Measurements from ENCODE around the gene C6orf136.

C6orf136 gene, protein sequence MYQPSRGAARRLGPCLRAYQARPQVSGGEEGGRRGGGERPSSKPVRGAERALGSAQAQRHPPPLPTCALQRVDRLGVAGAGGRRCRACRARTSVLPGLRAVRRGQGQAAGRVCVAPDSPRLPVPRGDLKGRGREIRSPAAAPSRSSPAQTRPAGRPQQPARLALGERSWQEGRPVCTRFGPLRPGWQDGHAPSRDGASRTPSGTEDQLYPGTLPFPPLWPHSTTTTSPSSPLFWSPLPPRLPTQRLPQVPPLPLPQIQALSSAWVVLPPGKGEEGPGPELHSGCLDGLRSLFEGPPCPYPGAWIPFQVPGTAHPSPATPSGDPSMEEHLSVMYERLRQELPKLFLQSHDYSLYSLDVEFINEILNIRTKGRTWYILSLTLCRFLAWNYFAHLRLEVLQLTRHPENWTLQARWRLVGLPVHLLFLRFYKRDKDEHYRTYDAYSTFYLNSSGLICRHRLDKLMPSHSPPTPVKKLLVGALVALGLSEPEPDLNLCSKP

DNA sequence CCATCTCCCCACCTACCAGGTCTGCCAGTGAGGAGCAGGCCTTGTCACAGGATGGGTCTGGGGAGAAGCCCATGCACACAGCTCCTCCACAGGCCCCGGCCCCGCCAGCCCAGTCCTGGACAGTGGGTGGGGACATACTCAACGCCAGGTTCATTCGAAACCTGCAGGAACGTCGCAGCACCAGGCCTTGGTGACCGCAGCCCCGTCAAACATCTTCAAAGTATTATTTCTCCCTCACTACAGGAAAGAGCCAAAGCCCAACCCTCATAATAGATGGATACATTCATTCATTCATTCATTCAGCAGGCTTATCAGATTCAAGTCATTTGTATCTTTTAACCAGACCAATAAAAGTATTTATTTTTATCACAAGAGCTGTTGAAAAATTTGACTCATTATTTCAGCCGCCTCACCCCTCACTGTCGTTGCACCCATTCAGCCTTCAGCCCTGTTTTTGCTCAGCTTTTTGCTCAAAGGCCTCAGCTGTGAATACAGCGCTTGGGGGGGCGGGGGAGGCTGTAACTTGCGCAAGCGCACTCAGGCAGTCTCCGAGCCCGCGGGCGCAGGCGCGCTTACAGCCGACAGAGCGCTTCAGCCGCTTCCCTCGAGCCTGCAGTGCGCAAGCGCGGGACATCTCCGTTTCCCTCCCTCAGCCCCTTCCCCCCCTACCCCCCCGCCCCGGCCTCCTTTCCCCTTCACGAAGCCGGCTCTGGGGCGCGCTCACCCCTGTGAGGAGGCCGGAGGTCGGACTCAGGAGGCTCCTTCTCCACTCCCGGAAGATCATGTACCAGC, at the start of gene C6orf136:
C6orf136 (plus strand) TSS at position 684 of the 792 bp plus-strand sequence; CDS start at position 783, 99 bp downstream.
- peak; percentile 97 for DNase-seq

DNA sequence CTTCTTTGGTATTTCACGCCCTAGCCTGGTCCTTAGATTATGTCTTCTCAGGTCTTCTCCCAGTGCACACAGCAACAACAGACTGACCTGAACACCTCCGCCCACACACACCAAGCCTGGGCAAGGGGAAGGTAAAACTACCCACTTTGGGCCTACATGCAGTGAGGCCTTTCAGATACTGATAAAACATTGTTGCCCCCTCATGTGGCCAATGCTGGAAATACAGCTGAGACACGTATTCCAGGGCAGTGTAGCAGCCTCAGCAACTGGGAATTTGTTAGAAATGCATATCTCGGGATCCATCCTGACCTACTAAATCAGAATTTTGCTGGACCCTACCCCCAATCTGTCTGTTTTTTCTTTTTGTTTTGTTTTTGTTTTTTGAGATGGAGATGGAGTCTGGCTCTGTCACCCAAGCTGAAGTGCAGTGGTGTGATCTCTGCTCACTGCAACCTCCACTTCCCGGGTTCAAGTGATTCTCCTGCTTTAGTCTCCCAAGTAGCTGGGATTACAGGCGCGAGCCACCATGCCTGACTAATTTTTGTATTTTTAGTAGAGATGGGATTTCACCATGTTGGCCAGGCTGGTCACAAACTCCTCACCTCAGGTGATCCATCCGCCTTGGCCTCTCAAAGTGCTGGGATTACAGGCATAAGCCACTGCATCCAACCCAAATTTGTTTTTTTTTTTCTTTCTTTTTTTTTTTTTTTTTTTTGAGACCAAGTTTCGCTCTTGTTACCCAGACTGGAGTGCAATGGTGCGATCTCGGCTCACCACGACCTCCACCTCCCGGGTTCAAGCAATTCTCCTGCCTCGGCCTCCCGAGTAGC, 49.4 kb upstream of the C6orf136 start:
- DNase-seq, result peak; percentile 74

DNA sequence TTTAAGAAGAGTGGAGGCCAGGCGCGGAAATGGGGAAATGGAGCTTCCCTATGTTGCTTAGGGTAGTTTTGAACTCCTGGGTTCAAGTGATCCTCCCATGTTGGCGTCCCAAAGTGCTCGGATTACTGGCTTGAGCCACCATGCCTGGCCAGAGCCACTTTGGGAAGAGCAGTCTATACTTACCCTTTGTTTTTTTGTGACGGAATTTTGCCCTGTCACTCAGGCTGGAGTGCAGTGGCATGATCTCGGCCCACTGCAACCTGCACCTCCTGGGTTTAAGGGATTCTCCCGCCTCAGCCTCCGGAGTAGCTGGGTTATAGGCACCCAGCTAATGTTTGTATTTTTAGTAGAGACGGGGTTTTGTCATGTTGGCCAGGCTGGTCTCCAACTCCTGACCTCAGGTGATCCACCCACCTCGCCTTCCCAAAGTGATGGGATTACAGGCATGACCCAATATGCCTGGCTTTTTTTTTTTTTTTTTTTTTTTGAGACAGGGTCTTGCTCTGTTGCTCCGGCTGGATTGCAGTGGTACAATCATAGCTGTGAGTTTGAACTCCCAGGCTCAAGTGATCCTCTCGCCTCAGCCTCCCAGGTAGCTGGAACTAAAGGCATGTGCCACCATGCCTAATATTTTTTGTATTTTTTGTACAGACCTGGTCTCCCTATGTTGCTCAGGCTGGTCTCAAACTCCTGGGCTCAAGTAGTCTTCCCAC, 47.9 kb upstream of the C6orf136 start:
- DNase-seq, result no peak

DNA sequence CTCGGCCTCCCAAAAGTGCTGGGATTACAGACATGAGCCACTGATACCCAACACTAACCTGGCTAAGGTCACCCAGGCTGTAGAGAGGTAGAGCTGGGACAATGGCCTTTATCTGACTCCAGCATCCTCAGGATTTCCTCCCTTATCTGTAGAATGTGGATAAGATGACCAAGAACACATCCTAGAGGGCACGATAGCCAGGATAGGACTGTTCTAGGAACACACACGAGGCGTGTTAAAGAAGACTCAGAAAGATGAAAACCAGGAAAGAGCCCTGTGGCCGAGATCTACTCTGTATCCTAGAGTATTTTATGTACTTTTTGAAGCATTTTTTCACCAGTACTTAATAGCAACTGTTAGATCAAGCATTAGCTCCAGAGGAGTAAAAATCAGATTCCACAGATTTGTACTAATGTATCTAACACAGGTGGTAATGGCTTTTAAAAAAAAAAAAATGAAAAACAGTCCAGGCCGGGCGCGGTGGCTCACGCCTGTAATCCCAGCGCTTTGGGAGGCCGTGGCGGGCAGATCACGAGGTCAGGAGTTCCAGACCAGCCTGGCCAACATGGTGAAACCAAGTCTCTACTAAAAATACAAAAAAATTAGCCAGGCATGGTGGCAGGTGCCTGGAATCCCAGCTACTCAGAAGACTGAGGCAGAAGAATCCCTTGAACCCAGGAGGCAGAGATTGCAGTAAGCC, 47.2 kb upstream of the C6orf136 start:
- no peak for DNase-seq

DNA sequence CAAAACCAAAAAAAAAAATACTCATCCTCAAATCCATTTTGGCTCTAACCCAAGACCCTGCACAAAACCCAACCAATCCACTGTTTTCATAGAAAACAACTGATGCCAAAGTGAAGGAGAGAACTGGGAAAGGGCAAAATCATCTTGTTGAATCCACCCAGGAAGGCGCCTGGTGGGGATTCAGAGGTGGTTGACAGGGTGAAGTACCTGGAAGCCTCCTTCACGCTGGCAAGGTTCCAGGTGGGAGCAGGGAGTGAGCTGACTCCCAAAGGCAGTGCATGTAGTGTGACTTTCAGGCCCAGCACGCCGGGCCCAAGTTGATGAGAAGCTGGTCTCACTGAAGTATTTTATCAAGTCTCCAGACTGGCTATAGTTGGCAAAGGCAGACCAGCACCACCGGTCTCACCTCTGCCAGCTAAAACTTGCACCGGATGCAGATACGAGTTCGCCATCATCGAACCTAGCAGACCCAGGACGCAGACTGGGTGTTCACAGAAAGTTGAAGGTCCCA, 46.4 kb upstream of the C6orf136 start:
- no peak for DNase-seq

DNA sequence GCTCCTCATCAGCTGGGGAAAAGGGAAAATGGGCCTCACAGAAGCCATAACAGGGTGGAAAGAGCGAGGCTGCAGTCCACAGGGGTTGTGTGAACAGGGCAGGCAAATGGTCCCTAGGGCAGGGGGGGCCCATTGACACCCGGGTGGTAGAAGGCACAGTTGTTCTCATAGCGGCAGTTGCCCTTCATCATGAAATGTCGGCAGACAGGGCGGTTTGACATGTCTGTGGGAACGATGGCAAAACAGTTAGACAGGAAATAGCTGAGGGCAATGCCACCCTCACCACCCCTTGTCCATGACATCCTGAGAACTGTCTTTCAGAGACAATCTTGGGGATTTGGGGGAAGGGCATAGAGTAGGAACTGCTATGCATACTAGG, 45.5 kb upstream of the C6orf136 start:
- DNase-seq, result peak; percentile 34

DNA sequence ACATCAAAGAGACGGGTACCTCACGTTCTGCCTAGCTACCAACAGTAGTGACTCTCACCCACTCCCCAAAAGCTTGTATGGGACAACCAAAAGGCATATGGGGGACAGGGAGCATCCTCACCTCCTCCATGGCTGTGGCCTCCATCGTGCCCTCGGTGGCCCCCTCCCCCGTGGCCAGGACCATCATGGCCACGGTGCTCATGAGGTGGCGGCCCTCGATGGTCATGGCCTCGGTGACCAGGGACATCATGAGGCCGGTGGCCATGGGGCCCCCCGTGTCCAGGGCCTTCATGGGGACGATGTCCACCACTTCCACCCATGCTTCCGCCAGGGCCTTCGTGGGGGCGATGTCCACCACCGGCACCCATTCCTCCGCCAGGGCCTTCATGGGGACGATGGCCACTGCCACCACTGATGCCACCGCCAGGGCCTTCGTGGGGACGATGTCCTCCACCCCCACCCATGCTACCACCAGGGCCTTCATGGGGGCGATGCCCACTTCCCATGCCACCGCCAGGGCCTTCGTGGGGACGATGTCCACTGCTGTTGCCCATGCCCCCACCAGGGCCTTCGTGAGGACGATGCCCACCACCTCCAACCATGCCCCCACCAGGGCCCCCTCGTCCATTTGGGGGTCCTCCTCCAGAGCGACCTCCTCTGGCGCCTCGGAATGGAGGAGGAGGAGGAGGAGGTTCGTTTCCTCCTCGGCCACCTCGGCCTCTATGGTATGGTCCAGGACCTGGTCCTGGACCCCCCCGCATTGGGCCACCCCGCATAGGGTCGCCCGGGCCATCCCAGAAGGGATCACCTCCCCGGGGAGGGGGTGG, 44.9 kb upstream of the C6orf136 start:
- DNase-seq, result no peak

DNA sequence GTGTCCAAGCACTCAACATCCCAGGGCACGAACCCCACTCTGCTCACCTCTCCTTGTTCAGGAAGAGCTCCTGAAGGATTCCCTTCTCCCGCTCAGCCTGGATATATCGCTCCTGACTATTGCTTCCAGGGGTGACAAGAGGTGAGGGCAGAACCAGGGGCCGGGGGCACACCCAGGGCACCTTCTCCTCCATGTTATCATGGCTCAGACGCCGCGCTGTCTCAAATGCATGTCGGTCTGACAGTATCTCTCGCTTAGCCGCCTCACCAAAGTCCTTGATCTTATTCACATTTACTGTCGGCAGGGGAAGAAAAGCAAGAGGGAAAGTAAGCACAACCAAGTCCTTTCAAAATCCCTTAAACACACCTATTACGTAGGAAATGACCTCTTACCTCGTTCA, 43.0 kb upstream of the C6orf136 start:
- no peak for DNase-seq

DNA sequence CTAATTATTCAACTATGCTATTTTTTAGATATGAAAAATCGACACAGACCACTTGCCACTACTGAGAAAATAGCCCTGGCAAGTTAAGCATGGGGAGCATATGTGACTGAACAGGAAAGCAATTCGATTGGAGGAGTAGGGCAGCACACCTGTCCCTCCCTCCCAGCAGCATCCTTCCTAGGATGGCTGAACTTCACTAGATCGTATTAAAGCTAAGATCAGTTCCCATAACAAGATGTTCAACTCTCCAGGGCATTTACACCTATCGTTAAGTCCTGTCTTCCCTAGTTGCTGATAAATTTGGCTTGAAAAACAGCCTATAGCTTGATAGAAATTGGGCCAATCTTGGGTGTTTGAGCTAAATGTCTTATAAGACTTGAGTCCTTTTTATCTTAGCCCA, 36.9 kb upstream of the C6orf136 start:
- no peak for DNase-seq

DNA sequence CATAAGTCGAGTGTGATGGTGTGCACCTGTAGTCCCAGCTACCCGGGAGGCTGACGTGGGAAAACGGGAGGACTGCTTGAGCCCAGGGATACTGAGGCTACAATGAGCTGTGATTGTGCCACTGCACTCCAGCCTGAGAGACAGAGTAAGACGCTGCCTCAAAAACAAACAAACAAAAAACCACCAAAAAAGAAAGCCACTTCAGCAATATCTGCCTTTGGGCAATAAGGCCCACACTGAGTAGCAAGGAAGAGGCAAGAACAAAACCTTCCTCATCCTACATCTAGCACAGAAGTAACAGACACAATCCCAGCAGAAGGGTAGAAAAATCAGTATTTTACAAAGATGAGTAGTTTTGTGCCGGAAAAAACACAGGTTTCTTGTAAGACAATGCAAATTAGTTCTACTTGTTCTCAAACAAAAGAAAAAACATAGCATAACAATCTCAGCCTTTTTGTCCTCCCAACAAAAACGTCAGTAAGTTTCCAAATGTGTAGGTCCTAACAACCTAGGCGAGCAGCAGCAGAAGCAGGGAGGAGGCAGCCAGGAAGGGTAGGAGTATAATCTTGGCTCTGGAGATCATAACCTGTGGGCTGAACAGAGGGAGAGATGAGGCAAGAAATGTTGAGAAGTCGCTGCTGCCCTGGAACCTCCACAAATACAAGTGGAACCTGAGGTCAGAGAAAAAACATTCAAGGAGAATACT, 35.6 kb upstream of the C6orf136 start:
- DNase-seq, result no peak

DNA sequence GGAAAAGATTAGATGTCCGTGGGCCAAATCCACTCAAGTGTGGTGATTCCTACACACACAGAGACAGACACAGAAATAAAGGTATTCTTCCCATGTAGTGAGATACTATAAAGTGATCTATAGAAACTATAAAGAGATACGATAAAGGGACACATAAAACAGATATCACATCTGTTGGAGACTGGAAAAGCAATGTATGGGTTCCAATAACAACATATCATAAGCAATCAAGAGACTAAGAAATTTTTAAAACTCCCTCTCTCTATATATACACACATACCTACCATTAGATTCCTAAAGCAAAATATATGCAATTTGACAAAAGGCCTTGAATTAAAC, 35.1 kb upstream of the C6orf136 start:
- DNase-seq, result no peak

DNA sequence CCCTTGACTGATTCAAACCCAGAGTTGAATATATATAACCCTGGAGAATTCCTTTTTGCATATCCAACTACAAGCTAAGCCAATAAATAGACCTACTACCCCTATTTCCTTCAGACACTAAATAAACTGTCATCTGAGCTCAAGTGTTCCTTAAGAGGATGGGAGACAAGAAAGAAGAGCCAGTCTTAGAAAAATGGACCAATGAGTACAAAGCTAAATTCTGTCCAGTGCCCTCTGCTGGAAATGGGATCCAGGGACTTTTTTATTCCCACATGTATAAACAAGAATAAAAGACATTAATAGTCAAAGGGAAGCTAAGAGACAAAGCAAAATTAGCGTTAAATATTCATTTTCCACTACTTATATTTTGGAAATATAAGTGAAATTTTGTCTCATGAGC, 34.7 kb upstream of the C6orf136 start:
- no peak for DNase-seq

DNA sequence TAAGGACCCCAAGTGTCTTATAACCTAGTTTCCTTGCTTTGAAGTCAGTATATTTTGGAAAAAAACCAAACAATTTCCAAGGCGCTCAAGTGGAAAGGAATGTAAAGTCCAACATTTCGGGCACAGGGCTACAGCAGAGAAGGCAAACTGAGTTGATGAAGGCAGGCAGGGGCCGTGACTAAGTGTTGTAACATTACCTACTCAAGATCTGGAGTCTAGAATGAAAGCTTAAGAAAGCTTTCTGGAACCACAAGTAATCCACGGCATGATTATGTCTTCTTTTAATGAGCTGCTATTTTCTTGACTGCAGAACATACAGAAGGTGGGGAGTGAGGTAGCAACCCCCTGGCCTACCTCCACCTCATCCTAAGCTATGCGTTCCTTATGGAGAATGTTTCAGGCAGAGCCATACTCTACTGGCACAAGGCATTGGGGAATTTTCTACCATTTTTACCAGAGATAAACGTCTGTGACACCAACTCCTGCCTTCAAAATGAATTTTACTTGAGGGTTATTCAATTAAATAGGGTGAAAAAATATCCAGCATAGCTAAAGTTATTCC, 34.2 kb upstream of the C6orf136 start:
- no peak for DNase-seq

DNA sequence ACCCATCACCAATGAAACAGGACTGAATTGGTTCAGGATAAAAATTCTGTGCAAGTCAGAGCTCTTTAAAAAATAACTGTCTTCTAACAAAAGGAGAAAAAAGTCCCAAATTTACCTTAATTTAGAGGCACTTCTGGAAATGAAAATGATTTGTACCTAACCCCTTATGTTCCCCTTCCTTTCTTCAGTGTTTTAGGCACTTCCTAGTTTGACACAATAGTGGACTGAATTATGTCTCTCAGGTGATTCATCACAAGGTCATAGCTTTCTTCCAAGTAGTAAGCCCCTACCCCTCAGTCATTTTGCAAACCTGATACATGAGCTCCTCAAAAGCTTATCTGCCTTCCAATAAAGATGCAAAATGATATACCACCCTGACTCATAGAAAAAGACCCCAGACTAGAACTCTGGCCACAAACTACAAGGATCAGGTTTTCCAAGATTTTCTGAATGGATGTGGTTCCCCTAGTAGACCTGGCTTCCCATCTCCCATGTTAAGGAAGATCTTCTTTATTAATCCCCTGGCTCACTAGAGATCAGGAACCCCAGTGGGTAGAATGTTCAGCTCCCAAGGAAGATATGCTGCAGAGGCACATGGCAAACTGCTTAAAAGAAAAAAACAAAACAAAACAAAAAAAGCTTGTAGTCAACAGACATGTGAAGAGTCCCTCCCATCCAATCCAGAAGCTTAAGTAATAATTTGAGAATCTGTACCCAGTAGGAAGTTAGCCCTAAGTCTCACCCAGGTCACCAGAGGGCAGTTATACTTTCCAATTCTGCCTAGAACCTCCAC, 33.5 kb upstream of the C6orf136 start:
- no peak for DNase-seq

DNA sequence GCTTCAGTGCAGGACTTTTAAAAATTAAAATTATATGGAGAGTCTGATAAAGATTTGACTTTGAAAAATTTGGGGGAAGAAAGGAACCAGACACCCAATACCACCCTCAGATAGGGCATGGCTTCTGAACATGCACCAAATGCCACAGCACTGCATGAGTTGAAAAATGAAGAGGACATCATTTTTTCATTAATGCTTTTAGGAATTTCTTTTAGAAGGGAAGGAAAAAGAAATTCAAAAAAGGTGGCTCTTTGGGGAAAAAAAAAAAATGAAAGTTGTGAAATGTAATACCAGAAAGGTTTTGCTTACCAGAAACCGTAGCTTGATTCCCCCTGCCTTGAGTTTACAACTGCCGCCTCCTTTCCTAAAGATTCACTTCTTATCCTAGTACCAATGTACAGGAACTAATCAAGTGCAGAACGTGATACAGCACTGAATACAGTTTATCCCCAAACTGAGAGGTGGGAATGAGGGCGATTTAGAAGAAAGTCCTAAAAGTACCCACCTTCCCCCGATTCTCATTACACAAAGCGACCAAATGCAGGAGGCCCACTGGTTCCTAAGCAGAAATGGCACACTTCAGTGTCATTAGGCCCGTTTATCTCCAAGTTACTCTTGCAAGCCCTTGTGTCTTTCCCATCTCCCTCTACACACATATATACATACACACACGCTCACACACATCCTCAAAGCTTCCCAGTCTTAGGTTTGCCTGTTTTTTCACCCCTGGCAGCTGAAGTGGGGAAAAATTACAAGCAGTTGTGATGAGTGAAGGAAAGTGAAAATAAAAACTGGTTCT, 32.7 kb upstream of the C6orf136 start:
- DNase-seq, result no peak

DNA sequence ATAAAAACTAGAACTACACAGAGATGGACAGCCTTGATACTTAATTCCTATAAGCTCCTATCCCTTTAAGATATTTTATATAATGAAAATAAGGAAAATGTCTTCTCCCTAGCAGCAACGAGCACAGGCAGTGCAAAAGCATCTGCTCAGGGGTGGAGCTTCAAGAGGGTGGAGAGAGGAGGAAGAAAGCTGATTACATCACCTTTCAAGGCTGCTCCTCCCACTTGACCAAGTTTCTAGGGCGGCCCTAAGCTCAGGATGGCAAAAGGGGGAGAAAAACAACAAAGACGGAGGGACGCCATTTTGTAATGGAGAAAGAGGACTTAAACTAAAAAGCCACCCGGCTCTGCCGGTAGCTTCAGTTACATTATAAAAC, 32.1 kb upstream of the C6orf136 start:
- DNase-seq, result peak; percentile 95

DNA sequence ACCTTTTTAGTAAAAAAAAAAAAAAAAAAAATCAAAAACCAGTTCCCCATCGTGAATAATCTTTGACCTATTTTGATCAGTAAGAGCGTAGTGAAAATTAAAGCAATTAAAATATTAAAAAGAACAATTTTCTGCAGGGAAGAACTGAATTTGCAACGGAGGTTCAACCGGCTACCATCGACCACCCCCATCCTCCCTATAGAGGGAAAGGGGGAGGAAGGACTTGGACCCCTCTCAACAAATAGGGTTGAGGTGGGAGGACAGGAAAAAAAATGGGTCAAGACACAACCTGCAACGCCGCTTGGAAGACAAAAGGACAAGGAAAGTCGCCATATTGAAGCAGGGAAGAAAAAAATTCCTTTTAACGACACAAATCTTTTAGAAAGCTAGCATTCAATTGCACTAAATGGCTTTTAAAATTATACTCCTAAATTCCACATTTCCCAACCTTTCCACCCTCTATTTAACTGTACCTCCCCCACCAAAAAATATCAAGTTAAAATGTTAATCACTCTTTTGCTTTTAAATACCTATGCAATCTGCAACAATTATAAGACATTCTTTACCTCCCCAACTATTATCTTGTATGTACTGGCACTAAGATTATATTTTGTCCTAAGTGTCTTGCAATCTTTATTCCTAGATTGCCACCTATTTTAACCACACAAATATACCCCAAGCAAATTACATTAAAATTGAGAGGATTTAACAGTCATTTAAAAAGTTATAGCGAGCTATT, 31.5 kb upstream of the C6orf136 start:
- peak; percentile 58 for DNase-seq
